RWPE2 (cell line): Measurements from ENCODE around the gene PI4KA.
"Not testable (repeated sequence)": the region's sequence is repeated elsewhere in the genome, so short reads cannot be mapped to it uniquely, and the experiment has no call there.

Experiments
- ATAC-seq: fragments of 200-7000 bp; cut with Tn5 transposase; 3 replicates; pipeline ENCODE4 v1.9.1; 2021; ENCODE audit warnings: low read depth
- DNase-seq: peaks from one replicate; pipeline ENCODE4 v3.0.0-alpha.2; 2020; ENCODE audit warnings: low spot score
- H3K27ac ChIP-seq: fragments of 450-650 bp; 2 replicates; pipeline ENCODE4 v1.5.1; 2017; ENCODE audit warnings: mild to moderate bottlenecking; ENCODE audit not compliant: poor library complexity, severe bottlenecking
- H3K27me3 ChIP-seq: fragments of 250-450 bp; sonication (Bioruptor Pico); 2 replicates; pipeline ENCODE4 v1.5.1; 2021; ENCODE audit warnings: mild to moderate bottlenecking, moderate library complexity; ENCODE audit not compliant: insufficient read depth, poor library complexity, severe bottlenecking
- H3K36me3 ChIP-seq: fragments of 250-450 bp; sonication (Bioruptor Pico); 2 replicates; pipeline ENCODE4 v1.5.1; 2020; ENCODE audit warnings: low read depth, mild to moderate bottlenecking, moderate library complexity
- H3K4me1 ChIP-seq: fragments of 250-450 bp; sonication (Bioruptor Pico); 2 replicates; pipeline ENCODE4 v1.5.1; 2021; ENCODE audit warnings: mild to moderate bottlenecking, moderate library complexity; ENCODE audit not compliant: insufficient read depth, poor library complexity, severe bottlenecking
- H3K4me3 ChIP-seq: fragments of 250-450 bp; sonication (Bioruptor Pico); 2 replicates; pipeline ENCODE4 v1.5.1; 2021; ENCODE audit warnings: mild to moderate bottlenecking, moderate library complexity; ENCODE audit not compliant: severe bottlenecking
- H3K9me3 ChIP-seq: fragments of 250-450 bp; sonication (Bioruptor Pico); 2 replicates; pipeline ENCODE4 v1.5.1; 2021; ENCODE audit warnings: mild to moderate bottlenecking, moderate library complexity; ENCODE audit not compliant: severe bottlenecking
- CTCF ChIP-seq: fragments of 450-650 bp; IDR thresholded peaks from one replicate; pipeline ENCODE4 v1.5.1; 2017; ENCODE audit warnings: mild to moderate bottlenecking, moderate library complexity; ENCODE audit not compliant: poor library complexity, severe bottlenecking

PI4KA gene

GRCh38 chr22:20672082-20672424 lies 186.6 kb downstream of the PI4KA start:
- H3K27me3 ChIP-seq, result peaks cover 41% of the 10 kb centered on the region
- H3K9me3 ChIP-seq, result no peaks in the 10 kb centered on the region
- no peak for DNase-seq
- H3K4me1 ChIP-seq, result no peaks in the 10 kb centered on the region
- ATAC-seq, result no peak
- no peak overlapping the region for H3K4me3 ChIP-seq
- TF ChIP-seq CTCF, result no peak
- H3K36me3 ChIP-seq, result no peaks in the 10 kb centered on the region
- H3K27ac ChIP-seq, result no peak overlapping the region

GRCh38 chr22:20671409-20672081 lies 187.1 kb downstream of the PI4KA start:
- no peaks in the 10 kb centered on the region for H3K4me1 ChIP-seq
- H3K4me3 ChIP-seq, result no peak overlapping the region
- ATAC-seq, result no peak
- H3K36me3 ChIP-seq, result no peaks in the 10 kb centered on the region
- TF ChIP-seq CTCF, result no peak
- H3K27ac ChIP-seq, result no peak overlapping the region
- peaks cover 41% of the 10 kb centered on the region for H3K27me3 ChIP-seq
- no peaks in the 10 kb centered on the region for H3K9me3 ChIP-seq
- DNase-seq, result no peak

- not testable (repeated sequence) for ATAC-seq, H3K27ac ChIP-seq, H3K4me1 ChIP-seq, H3K9me3 ChIP-seq, DNase-seq, H3K36me3 ChIP-seq, H3K4me3 ChIP-seq
- peaks cover 35% of the 10 kb centered on the region for H3K27me3 ChIP-seq
These were observed 188.0 kb downstream of the PI4KA start for GRCh38 chr22:20670457-20671261.

- not testable (repeated sequence) for H3K36me3 ChIP-seq, ATAC-seq, H3K9me3 ChIP-seq, H3K4me3 ChIP-seq, H3K27ac ChIP-seq, DNase-seq, H3K4me1 ChIP-seq
- peaks cover 30% of the 10 kb centered on the region for H3K27me3 ChIP-seq
These were observed 188.7 kb downstream of the PI4KA start for GRCh38 chr22:20669884-20670283.

- ATAC-seq, H3K36me3 ChIP-seq, H3K4me3 ChIP-seq, H3K9me3 ChIP-seq, H3K27ac ChIP-seq, H3K4me1 ChIP-seq, DNase-seq: not testable (repeated sequence)
- H3K27me3 ChIP-seq, result peaks cover 30% of the 10 kb centered on the region
These were observed 189.1 kb downstream of the PI4KA start for GRCh38 chr22:20669471-20669870.

- not testable (repeated sequence) for H3K27ac ChIP-seq, H3K9me3 ChIP-seq, DNase-seq, ATAC-seq, H3K4me3 ChIP-seq, H3K4me1 ChIP-seq, H3K36me3 ChIP-seq
- H3K27me3 ChIP-seq, result peaks cover 25% of the 10 kb centered on the region
These were observed 189.8 kb downstream of the PI4KA start for GRCh38 chr22:20668769-20669168.

- DNase-seq, ATAC-seq, H3K4me1 ChIP-seq, H3K36me3 ChIP-seq, H3K9me3 ChIP-seq, H3K27ac ChIP-seq, H3K4me3 ChIP-seq: not testable (repeated sequence)
- peaks cover 20% of the 10 kb centered on the region for H3K27me3 ChIP-seq
These were observed 190.4 kb downstream of the PI4KA start for GRCh38 chr22:20668226-20668625.

GRCh38 chr22:20667548-20667947 lies 191.1 kb downstream of the PI4KA start:
- not testable (repeated sequence) for H3K4me1 ChIP-seq, H3K4me3 ChIP-seq, H3K27ac ChIP-seq, ATAC-seq, DNase-seq, H3K9me3 ChIP-seq, H3K36me3 ChIP-seq
- peaks cover 14% of the 10 kb centered on the region for H3K27me3 ChIP-seq
